HTERT RPE-1 (cell line): Measurements from ENCODE around the gene ID2.

Experiments
- in situ Hi-C: fragments of 300-500 bp; cut with MboI; formaldehyde crosslinking; loops from 4 replicates; pipeline ENCODE4 v1.14.3; 2020; ENCODE audit warnings: low sequenced_read_pairs

ID2 gene

DNA sequence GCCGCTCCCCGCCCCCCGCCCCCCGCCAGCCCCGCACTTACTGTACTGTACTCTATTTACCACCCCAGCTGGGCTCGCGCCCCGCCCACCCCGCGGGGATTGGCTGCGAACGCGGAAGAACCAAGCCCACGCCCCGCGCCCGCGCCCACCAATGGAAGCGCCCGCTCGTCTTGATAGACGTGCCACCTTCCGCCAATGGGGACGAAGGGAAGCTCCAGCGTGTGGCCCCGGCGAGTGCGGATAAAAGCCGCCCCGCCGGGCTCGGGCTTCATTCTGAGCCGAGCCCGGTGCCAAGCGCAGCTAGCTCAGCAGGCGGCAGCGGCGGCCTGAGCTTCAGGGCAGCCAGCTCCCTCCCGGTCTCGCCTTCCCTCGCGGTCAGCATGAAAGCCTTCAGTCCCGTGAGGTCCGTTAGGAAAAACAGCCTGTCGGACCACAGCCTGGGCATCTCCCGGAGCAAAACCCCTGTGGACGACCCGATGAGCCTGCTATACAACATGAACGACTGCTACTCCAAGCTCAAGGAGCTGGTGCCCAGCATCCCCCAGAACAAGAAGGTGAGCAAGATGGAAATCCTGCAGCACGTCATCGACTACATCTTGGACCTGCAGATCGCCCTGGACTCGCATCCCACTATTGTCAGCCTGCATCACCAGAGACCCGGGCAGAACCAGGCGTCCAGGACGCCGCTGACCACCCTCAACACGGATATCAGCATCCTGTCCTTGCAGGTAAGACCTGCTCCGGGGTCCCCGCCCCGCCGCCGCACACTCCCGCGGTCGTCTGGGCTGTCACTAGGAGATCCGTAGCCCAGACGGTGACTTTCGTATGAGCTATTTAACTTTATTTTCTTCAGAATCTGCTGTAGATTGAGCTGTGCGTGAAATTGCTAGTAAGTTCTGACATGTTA lies at the start of gene ID2:
ID2 (plus strand) TSS at position 271 of the 907 bp plus-strand sequence; CDS start at position 381, 110 bp downstream.
- in situ Hi-C loops: no loop called here

- in situ Hi-C loops: no loop called here
These were observed 49.1 kb upstream of the ID2 start for GRCh38 chr2:8632755-8633154.

DNA sequence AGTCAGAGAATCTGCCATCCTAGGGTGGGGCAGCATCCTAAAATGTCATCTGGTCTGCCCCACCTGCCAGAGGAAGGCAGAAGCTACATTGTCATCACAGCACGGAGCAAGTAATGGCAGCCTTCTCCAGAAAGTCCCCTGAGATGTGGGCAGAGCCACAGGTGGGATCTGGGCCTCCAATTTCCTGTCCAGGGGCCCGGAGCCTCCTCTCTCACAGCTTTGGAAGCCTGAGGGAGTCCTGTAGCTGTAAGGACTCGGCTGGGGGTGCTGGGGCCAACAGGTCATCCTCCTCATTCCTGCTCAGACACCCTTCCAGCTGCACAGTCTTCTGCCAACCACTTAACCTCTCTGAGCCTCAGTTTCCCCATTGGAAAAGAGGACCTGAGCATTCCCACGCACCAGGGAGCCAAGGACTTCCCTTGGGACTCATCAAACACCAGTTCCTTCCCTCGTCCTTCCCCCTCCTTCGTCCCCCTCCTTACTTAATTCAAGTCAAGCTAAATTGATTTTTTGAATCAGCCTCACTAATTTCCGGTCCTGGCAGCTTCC lies 48.6 kb upstream of the ID2 start:
- in situ Hi-C loops: no loop called here

- in situ Hi-C loops: no loop called here
These were observed 48.0 kb upstream of the ID2 start for GRCh38 chr2:8633735-8634313.

DNA sequence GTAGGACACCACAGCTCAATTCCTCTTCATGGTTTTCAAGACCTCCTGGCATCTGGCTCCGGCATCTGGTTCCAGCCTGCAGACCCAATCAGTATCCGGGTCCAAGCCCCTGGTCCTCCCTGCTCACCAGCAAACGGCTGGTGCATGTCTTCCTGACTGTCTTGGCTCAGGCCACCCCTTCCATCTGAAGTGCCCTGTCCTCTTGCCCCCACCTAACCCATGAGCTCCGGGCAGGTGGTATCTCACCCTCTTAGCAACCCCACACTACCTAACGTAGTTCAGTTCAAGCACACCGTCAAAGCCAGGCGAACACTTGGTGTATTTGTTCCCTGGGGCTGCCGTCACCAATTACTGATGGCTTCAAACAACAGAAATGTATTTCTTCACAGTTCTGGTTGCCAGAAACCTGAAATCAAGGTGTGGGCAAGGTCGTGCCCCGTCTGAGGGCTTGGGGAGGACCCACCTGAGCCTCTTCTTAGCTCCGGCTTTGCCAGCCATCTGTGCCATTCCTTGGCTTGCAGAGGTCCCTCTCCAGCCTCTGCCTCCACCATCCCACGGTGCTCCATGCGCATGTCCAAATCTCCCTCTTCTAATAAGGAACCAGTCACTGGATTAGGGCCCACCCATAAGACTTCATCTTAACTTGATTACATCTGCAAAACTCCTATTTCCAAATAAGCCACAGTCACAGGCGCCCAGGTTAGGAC lies 47.2 kb upstream of the ID2 start:
- in situ Hi-C loops: no loop called here

DNA sequence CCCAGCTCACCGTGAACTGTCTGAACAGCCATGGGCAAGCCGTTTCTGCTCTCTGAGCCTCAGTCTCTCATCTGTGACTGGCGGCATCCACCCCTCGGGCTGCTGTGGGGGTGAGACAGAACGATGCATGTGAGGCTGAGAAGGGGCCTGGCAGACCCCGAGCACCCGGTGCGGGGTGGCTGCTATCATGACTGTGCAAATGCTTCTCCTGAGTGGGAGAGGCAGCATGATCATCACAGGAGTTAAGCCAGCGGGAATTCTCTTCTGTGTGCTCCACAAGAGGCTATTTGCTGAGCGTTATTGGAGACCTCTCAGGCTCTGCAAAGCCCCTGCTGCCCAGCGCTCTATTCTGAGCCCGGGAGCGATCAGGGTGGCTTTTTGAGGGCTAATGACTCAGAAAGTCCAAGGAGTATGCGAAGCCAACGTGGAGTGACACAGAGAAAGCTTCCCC lies 45.8 kb upstream of the ID2 start:
- in situ Hi-C loops: no loop called here

DNA sequence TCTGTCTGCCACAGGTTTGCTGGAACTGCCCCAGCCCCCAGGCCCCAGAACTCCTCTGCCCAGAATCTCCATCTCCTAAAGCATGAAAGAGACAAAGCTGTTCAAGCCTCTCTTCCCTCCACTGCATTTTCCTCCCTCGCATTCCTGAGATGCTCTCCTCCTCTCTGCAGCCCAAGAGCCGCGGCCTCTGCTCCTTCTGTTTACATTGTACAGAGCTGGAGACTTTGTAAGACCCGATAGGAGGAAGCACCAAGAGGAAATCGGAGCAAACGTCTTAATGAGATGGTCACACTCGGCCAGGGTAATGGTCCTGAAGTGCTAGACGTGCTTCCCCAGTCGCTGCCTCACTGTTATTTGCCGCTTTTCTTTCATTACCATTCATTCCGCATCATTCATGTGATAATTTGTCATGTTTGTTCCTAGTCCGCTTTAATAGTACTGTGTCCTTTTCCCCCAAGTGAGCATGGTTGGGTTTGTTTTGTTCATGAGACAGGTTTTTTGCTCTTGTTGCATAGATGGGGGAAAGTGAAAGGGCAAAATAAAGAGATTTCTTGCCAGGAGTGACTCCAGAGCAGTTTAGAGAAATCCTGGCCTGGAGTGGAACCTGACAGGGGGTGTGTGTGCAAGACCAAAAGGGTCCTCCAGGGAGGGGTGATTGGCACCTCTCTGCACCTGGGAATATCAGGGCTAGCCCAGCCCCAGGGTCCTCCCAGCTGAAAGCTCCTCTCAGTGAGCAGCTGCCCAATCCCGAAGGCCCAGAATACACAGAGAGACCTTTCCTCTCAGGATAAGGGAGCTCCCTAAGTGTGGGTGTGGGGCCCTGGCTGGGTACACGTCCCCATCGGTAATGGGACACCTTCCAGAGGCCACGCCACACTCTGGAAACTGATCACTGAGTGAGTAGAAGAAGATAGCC lies 44.9 kb upstream of the ID2 start:
- in situ Hi-C loops: no loop called here

DNA sequence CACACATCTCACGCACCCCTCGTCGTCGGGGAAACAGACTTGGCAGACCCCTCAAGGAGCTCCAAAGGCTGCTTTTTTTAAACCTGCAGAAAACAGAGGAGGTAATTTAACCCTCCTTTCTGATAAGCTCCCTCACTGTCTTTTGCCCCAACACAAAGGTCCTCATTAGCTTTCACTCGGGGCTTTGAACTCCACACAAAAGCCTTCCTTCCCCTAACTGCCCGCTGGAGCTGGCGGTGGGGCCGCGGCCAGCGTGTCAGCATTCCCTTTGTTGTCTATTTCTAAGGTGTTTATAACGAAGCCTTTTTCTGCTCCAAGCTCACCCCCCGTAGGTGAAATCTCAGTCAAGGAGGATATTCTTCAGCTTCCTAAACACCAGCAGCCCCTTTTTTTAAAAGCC lies 43.5 kb upstream of the ID2 start:
- in situ Hi-C loops: no loop called here

DNA sequence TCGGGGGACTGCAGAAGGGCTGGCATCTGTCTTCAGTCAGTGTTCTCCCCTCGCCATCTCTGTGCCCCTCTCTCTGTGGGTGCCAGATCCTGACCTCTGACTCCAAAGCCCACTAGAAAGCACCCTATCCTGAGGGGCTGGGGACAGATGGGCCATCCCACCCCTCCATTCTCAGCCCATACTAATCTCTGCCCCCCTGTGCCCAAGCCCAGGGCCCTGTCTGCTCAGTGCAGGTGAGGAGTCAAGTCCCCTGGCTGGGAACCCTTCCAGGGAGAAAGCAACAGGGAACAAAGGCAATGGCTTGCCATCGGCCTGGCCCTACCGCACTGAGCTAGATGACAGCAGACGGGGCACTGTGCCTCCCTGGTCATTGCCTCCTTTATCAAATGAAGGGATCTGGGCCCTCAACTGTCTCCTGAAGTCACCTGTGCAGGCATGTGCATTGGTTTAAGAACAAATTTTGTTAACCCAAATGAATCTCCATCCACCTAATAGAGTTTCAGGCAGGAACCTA lies 42.7 kb upstream of the ID2 start:
- in situ Hi-C loops: no loop called here

DNA sequence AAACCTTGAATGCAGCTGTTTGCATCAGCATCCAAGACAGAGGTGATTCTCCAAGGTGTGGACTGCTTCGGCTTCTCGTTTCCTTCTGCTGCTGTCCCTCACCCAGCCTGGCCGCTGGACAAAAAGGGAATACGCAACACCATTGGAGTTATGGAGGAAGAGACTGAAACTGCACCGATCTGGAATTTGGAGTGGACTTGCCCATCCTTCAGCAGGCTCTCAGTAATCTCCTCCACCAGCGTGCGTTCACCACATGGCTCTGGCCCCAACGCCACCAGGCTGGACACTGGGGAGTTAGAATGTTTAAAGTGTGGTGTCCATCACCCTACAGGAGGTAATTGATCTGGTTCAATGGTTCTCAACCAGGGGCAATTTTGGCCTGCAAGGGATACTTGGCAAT lies 41.4 kb upstream of the ID2 start:
- in situ Hi-C loops: no loop called here

GRCh38 chr2:8641301-8641965 lies 40.4 kb upstream of the ID2 start:
- in situ Hi-C loops: no loop called here

GRCh38 chr2:8642366-8643068 lies 39.3 kb upstream of the ID2 start:
- in situ Hi-C loops: no loop called here

DNA sequence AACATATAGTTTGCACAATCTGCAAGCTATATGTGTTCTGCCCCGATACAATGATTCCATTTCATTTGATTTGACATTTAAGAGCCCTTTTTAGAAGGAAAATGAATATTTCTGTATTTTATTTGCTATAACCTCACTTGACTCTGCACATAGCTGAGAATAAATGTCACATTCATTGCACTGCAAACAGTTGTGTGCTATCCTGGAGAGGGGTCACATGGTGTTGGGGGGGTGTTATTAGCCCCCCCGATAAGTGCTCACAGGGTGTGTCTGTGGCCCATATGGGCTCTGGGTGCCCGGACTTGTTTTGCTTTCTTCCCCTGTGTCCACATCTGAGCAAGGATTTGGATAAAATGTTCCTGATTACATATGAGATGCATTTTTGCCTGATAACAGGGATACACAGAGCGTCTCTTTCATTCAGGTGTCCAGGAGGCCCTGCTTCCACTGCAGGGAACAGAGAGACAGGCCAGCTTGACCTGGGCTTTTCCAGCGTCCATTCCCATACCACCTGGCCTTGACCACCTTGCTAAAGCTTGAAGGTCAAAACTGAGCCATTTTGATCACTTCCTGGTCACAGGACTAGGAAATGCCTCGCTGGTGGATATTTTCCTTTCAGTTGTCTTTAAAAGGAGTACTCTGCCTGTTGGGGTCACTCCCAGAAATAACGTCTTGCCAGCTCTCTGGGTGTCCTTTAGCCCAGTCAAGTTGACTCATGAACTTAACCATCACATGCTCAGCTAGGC lies 38.4 kb upstream of the ID2 start:
- in situ Hi-C loops: no loop called here

DNA sequence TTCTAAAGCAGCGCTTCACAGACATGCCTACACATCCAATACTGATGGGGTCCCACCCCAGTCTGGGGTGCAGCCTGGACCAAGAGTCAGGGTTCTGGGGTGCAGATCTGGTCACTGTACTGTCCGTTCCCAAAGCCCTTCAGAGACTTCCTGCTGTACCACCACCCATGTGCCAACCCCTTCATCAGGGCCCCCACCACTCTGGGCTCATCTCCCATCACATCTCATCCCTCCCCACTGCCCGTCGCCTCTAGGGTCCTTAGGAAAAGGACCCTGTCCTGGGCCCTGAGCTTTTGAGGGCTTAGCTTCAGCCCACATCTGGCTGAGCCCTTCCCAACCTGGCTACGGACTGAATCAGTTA lies 37.9 kb upstream of the ID2 start:
- in situ Hi-C loops: no loop called here

- in situ Hi-C loops: no loop called here
These were observed 37.2 kb upstream of the ID2 start for GRCh38 chr2:8644605-8645175.

DNA sequence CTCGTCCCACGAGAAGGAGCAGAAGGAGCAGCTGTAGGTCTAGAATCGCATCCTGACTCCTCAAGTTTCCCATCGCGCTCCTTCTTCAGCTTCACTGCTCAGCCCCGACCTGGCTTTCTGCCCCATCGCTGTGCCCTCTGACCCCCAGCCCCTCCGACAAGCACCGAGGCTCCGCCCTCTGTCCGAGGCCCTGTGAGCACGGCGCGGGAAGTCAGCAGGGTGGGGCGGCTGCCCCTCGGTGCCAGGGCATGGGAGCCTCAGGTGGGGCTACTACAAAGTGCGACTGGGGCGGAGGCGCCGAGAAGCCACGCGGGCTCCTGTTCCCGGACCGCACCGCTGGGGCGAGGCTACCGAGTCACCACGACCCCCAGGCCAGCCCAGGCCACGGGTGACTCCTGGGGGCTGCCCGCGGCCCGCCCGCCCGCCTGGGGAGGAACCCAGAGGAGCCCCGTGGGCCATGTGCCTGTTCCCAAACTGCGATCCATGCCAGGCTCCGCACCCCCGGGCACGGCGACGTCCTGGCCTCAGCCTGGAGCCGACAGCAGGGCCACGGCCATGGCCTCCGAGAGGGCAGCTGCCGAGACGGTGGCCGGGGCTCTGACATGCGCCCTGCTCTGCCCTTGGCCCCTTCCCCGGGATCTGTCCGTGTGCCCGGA lies 36.6 kb upstream of the ID2 start:
- in situ Hi-C loops: no loop called here

DNA sequence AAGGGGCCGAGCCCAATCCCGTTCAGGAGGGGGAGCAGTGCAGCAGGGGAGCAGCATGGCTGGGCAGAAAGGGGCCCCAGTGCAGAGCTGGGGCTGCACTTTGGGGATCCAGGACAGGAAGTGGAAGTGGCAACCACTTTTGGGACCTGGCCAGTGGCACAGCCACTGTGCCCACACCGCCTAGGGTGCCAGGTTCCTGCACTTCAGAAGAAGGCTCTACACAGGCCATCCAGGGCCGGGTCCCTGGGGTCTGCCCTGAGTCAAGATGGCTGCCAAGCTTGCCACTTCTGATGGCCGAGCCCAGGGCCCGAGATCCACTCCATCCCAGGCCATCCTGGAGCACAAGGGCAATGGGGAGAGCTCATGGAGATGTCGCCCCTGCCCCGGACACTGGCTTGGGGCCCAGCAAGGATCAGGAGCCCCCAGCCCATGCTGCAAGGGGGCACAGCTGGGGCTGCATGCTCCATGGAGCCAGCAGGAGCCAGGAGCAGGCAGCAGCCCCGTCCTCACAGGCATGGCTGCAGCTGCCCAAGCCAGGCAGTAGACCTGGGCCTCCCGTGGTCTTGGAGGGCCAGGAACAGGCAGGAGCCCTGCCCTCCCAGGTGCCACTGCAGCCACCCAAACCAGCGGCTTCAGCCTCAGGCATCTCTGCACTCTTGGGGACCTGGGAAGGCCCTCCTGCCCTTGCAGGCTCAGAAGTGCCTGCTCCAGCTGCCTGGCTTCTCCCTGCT lies 35.0 kb upstream of the ID2 start:
- in situ Hi-C loops: no loop called here
